SK-N-SH (cell line): Measurements from ENCODE around the gene FLRT2. TPM values are rescaled to one million over a fixed set of nuclear protein-coding genes. Genes with fewer than 3 reads are reported as not detected.

Experiments used
- CHD2 ChIP-seq: fragments of 150-350 bp; IDR thresholded peaks from 2 replicates; pipeline ENCODE4 v1.6.1; 2018; ENCODE audit warnings: low read length; ENCODE audit not compliant: partially characterized antibody
- ELF1 ChIP-seq: IDR thresholded peaks from 2 replicates; pipeline ENCODE4 v1.4.0; 2012
- EZH2phosphoT487 ChIP-seq: fragments of 200-600 bp; sonication (generic); IDR thresholded peaks from 2 replicates; pipeline ENCODE4 v1.6.1; 2017; ENCODE audit warnings: low read depth, mixed run types, mild to moderate bottlenecking, antibody characterized with exemption, moderate library complexity, borderline replicate concordance
- FOXM1 ChIP-seq: IDR thresholded peaks from 2 replicates; pipeline ENCODE4 v1.4.0; 2012; ENCODE audit warnings: low read depth, mild to moderate bottlenecking
- GABPA ChIP-seq: IDR thresholded peaks from 2 replicates; pipeline ENCODE4 v1.4.0; 2012; ENCODE audit warnings: low read depth, mild to moderate bottlenecking
- GATA2 ChIP-seq: sonication (generic); formaldehyde crosslinking; IDR thresholded peaks from 2 replicates; pipeline ENCODE4 v1.5.0; 2020; ENCODE audit warnings: mild to moderate bottlenecking, missing genetic modification reagents
- IRF3 ChIP-seq: fragments of 150-350 bp; IDR thresholded peaks from 2 replicates; pipeline ENCODE4 v1.6.1; 2016; ENCODE audit warnings: mild to moderate bottlenecking, low read depth, low read length
- MXI1 ChIP-seq: IDR thresholded peaks from 2 replicates; pipeline ENCODE4 v1.6.1; 2012; ENCODE audit warnings: mild to moderate bottlenecking, low read depth, low read length, improper control_type of control experiment
- NRF1 ChIP-seq: IDR thresholded peaks from 2 replicates; pipeline ENCODE4 v1.6.1; 2012; ENCODE audit warnings: low read depth, mild to moderate bottlenecking, low read length
- PBX3 ChIP-seq: IDR thresholded peaks from 2 replicates; pipeline ENCODE4; 2012
- RAD21 ChIP-seq: IDR thresholded peaks from 2 replicates; pipeline ENCODE4 v1.6.1; 2012; ENCODE audit warnings: mild to moderate bottlenecking, low read length
- REST ChIP-seq: IDR thresholded peaks from 2 replicates; pipeline ENCODE4 v1.6.1; 2012; ENCODE audit warnings: mild to moderate bottlenecking, low read depth, low read length, moderate library complexity
- RFX5 ChIP-seq: IDR thresholded peaks from 2 replicates; pipeline ENCODE4 v1.6.1; 2012; ENCODE audit warnings: mild to moderate bottlenecking, improper control_type of control experiment, low read length
- RXRA ChIP-seq: IDR thresholded peaks from 2 replicates; pipeline ENCODE4 v1.4.0; 2012; ENCODE audit warnings: low read depth, mild to moderate bottlenecking, borderline replicate concordance
- SIN3A ChIP-seq: IDR thresholded peaks from 2 replicates; pipeline ENCODE4 v1.6.1; 2012; ENCODE audit warnings: low read depth, mild to moderate bottlenecking, low read length, moderate library complexity, borderline replicate concordance
- TAF1 ChIP-seq: IDR thresholded peaks from 2 replicates; pipeline ENCODE4 v1.6.1; 2012; ENCODE audit warnings: low read depth, mild to moderate bottlenecking, low read length, moderate library complexity, borderline replicate concordance
- TCF12 ChIP-seq: IDR thresholded peaks from 2 replicates; pipeline ENCODE4 v1.4.0; 2012
- USF1 ChIP-seq: IDR thresholded peaks from 2 replicates; pipeline ENCODE4 v1.4.0; 2012; ENCODE audit warnings: low read depth, borderline replicate concordance
- USF2 ChIP-seq: fragments of 150-350 bp; IDR thresholded peaks from 2 replicates; pipeline ENCODE4 v1.6.1; 2017; ENCODE audit warnings: antibody characterized with exemption, low read length, low read depth, borderline replicate concordance
- ZBTB33 ChIP-seq: IDR thresholded peaks from 2 replicates; pipeline ENCODE4 v1.4.0; 2012; ENCODE audit warnings: low read depth, borderline replicate concordance
- polyA plus RNA-seq, 3 experiments: library from polyadenylated mRNA; depleted of rRNA; stranded (reverse); fragments of >200 nt; gene quantifications; 2 replicates each; pipeline ENCODE4 v1.2.3, GENCODE V29; 2012

FLRT2 gene
- polyA plus RNA-seq, 1 of the 3 experiments (the other 2 are of a cell fraction) = 10.8 TPM

- TF ChIP-seq CHD2 (no peak), TCF12 (peak; percentile 95), GATA2 (CRISPR knock-in tag) (no peak), EZH2phosphoT487 (no peak), RXRA (peak; percentile 30; the same call in 1 of the 2 replicates), REST (no peak), RFX5 (no peak), ELF1 (peak; percentile 78), USF1 (0 out of 2 replicates have a peak, but pooled peaks have one; percentile 28), MXI1 (no peak), RAD21 (no peak), GABPA (0 out of 2 replicates have a peak, but pooled peaks have one; percentile 16), USF2 (no peak), NRF1 (no peak), FOXM1 (no peak), ZBTB33 (peak; percentile 38; the same call in 1 of the 2 replicates), PBX3 (peak; percentile 98), TAF1 (0 out of 2 replicates have a peak, but pooled peaks have one; percentile 7), IRF3 (no peak), SIN3A (peak; percentile 82; the same call in 1 of the 2 replicates)
Observed at GRCh38 chr14:85587151-85587711, 57.3 kb downstream of the FLRT2 start (continued).
